Esophagus muscularis mucosa (tissue), 4 donors: ENCODE results near the gene RYR2. TPM values are rescaled to one million over a fixed set of nuclear protein-coding genes. Genes with fewer than 3 reads are reported as not detected.

ENCODE experiments used
- DNase-seq: peaks from one replicate; pipeline ENCODE4 v3.0.0-alpha.2; 2017; ENCODE audit errors: extremely low spot score
- H3K27ac ChIP-seq, 4 donors: fragments of 200-600 bp; sonication (generic); replicated peaks in 1 of 4; 1 replicate in 3 of 4; 2 replicates in 1 of 4; pipeline ENCODE4 v1.5.1; 2016 to 2019; ENCODE audit warnings: mild to moderate bottlenecking in 1 of 4
- H3K27me3 ChIP-seq, 4 donors: fragments of 200-600 bp; sonication (generic); one replicate each; pipeline versions ENCODE4 v1.5.1 to v1.6.0; 2016 to 2019
- H3K36me3 ChIP-seq, 4 donors: fragments of 200-600 bp; sonication (generic); one replicate each; pipeline ENCODE4 v1.5.1; 2016 to 2019
- H3K4me1 ChIP-seq, 4 donors: fragments of 200-600 bp; sonication (generic); one replicate each; pipeline ENCODE4 v1.5.1; 2016 to 2019
- H3K4me3 ChIP-seq, 4 donors: fragments of 200-600 bp; sonication (generic); 1 replicate in 2 of 4; 2 replicates in 2 of 4; pipeline ENCODE4 v1.5.1; 2016 to 2019; ENCODE audit warnings: mild to moderate bottlenecking in 4 of 4, moderate library complexity in 1 of 4
- H3K9me3 ChIP-seq, 4 donors: fragments of 200-600 bp; sonication (generic); 1 replicate in 3 of 4; 2 replicates in 1 of 4; pipeline ENCODE4 v1.5.1; 2016 to 2019
- CTCF ChIP-seq, 3 experiments: fragments of 200-600 bp in 2 of 3; fragments of 450-650 bp in 1 of 3; sonication (generic) in 2 of 3; IDR thresholded peaks; one replicate each; pipeline ENCODE4 v1.5.1; 2017 to 2019; ENCODE audit warnings: antibody characterized with exemption in 3 of 3, mild to moderate bottlenecking in 2 of 3, moderate library complexity in 1 of 3
- EP300 ChIP-seq: sonication (generic); formaldehyde crosslinking; IDR thresholded peaks from one replicate; pipeline ENCODE4 v1.6.1; 2017; ENCODE audit warnings: antibody characterized with exemption
- POLR2A ChIP-seq: fragments of 450-650 bp; IDR thresholded peaks from one replicate; pipeline ENCODE4 v1.6.1; 2017; ENCODE audit warnings: antibody characterized with exemption, moderate library complexity, mild to moderate bottlenecking, low read depth
- POLR2AphosphoS5 ChIP-seq, 2 donors: sonication (generic); formaldehyde crosslinking; IDR thresholded peaks; one replicate each; pipeline ENCODE4 v1.6.1; 2017; ENCODE audit warnings: antibody characterized with exemption in 2 of 2
- whole genome bisulfite sequencing: methylation state at CpG from one replicate; pipeline ENCODE4 v1.1.5; 2018; 5-methylcytosine and 5-hydroxymethylcytosine counted together
- intact Hi-C: fragments of 100-400 bp; cut with DNase I; formaldehyde crosslinking; loops from one replicate; pipeline ENCODE4 v1.15.1; 2023
- total RNA-seq, 4 donors: library from RNA; depleted of rRNA; stranded (reverse); fragments of >200 nt; gene quantifications; one replicate each; pipeline versions ENCODE4 v1.1.0 to v1.2.1, GENCODE V29; 2016

The RYR2 gene
- total RNA-seq, 4 donors from 2014 or later, result 29.8 to 56.3 (median 38.9) TPM

DNA sequence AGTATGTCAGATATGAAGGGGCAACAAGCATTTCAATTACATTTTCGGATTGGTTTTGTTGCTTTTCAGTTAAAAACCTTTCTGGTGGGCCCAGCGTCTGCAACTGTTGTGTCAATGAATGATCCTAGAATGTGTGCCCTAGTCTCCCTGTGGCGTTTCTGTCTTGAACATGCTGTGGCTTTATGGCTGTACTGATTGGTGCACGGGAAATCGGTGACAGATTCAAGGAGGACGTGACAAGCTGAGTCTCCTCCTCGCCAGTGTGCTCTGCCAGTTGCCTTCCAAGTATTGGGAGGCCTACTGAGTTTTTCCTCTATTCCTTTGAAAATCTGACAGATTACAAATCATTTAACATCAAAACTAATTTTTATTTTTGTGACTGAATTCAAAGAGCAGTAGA, 721.2 kb downstream of the RYR2 start:
- WGBS, result 88% methylated on average over 7 of the region's 7 CpGs
- no peak for TF ChIP-seq POLR2A
- TF ChIP-seq EP300, result no peak
- no peak for TF ChIP-seq POLR2AphosphoS5 (IDR thresholded peaks at IDR 0.05)
- no peak for TF ChIP-seq CTCF (IDR thresholded peaks at IDR 0.05)

GRCh38 chr1:237763751-237764150, 721.8 kb downstream of the RYR2 start:
- intact Hi-C loops, result no loop called here
- Histone ChIP-seq H3K27ac (no peak overlapping the region), H3K4me3 (no peak overlapping the region), H3K36me3 (peaks cover 0 to 8% (median 4%) of the 10 kb centered on the region in 4 donors), H3K4me1 (no peaks in the 10 kb centered on the region), H3K27me3 (no peaks in the 10 kb centered on the region), H3K9me3 (no peaks in the 10 kb centered on the region)
- no peak for DNase-seq
- TF ChIP-seq EP300 (no peak), POLR2A (no peak), CTCF (IDR thresholded peaks at IDR 0.05) (no peak), POLR2AphosphoS5 (IDR thresholded peaks at IDR 0.05) (no peak)
- 59% methylated on average over 2 of the region's 2 CpGs for WGBS

More for the DNA sequence above, 721.2 kb downstream of the RYR2 start:
- no peak for DNase-seq
- H3K4me3 ChIP-seq, result no peak overlapping the region
- no peak overlapping the region for H3K27ac ChIP-seq
- peaks cover 0 to 8% (median 4%) of the 10 kb centered on the region in 4 donors for H3K36me3 ChIP-seq
- H3K27me3 ChIP-seq, result no peaks in the 10 kb centered on the region
- intact Hi-C loops, result no loop called here
- H3K4me1 ChIP-seq, result no peaks in the 10 kb centered on the region
- H3K9me3 ChIP-seq, result no peaks in the 10 kb centered on the region

GRCh38 chr1:237769916-237770315, 727.9 kb downstream of the RYR2 start:
- Histone ChIP-seq H3K4me3 (no peak overlapping the region), H3K9me3 (no peaks in the 10 kb centered on the region), H3K36me3 (peaks cover 0 to 9% (median 0%) of the 10 kb centered on the region in 4 donors), H3K27ac (no peak overlapping the region), H3K27me3 (no peaks in the 10 kb centered on the region), H3K4me1 (no peaks in the 10 kb centered on the region)
- TF ChIP-seq EP300 (no peak), POLR2AphosphoS5 (IDR thresholded peaks at IDR 0.05) (no peak), POLR2A (no peak), CTCF (IDR thresholded peaks at IDR 0.05) (no peak)
- no peak for DNase-seq
- WGBS, result 62% methylated on average over 2 of the region's 2 CpGs
- intact Hi-C loops, result no loop called here

DNA sequence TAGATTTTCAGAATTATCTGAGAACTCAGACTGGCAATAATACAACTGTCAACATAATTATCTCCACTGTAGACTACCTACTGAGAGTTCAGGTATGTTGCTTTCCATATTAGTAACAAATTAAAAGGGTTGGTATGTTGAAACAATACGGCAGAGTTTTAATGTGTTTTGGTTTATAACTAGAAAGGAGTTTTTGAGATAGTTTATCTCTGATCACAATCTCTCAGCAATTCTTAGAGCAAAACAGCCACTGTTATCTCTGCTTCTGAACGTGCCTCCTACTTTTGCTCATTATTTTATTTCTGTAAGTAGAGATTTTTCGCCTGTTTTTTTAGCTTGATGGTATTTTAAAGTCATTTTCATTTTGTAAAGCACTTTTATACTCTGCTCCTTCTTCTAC, 730.0 kb downstream of the RYR2 start:
- Histone ChIP-seq H3K4me1 (peaks cover 0 to 8% (median 0%) of the 10 kb centered on the region in 4 donors), H3K4me3 (no peak overlapping the region), H3K27ac (no peak overlapping the region), H3K27me3 (no peaks in the 10 kb centered on the region), H3K36me3 (peaks cover 0 to 9% (median 0%) of the 10 kb centered on the region in 4 donors), H3K9me3 (no peaks in the 10 kb centered on the region)
- DNase-seq, result no peak
- 82% methylated on average over 3 of the region's 3 CpGs for WGBS
- no peak for TF ChIP-seq EP300
- no peak for TF ChIP-seq CTCF (IDR thresholded peaks at IDR 0.05)
- no peak for TF ChIP-seq POLR2AphosphoS5 (IDR thresholded peaks at IDR 0.05)
- no peak for TF ChIP-seq POLR2A
- intact Hi-C loops, result no loop called here

DNA sequence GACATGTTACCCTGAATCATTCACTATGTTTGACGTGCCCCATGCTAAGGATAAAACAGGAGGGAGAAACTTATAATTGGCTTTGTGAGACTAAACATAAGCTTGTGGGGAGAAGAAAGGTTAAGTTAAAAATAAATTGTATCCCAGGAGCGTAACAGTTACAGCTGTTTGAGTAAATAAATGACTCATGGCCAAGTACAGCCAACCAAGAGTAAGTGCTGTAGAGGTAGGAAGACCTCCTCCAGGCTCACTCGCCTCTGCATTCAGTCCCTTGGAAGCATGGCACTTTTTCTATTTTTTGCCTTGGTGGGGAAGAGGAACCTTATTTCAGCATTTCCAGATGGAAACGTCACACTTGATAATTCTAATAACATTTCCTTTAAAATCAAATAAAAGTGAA, 732.3 kb downstream of the RYR2 start:
- 64% methylated on average over 4 of the region's 4 CpGs for WGBS
- intact Hi-C loops, result no loop called here
- DNase-seq, result no peak
- H3K9me3 ChIP-seq, result no peaks in the 10 kb centered on the region
- TF ChIP-seq CTCF (IDR thresholded peaks at IDR 0.05) (no peak), POLR2A (no peak), EP300 (no peak), POLR2AphosphoS5 (IDR thresholded peaks at IDR 0.05) (no peak)
- no peak overlapping the region for H3K4me3 ChIP-seq
- H3K27ac ChIP-seq, result no peak overlapping the region
- no peaks in the 10 kb centered on the region for H3K27me3 ChIP-seq
- H3K36me3 ChIP-seq, result peaks cover 0 to 9% (median 4%) of the 10 kb centered on the region in 4 donors
- peaks cover 0 to 8% (median 0%) of the 10 kb centered on the region in 4 donors for H3K4me1 ChIP-seq
